Panc1 (cell line): ENCODE results near the gene PAX5. TPM values are rescaled to one million over a fixed set of nuclear protein-coding genes. Genes with fewer than 3 reads are reported as not detected.

Experiments used
- ATAC-seq: fragments of 200-7000 bp; cut with Tn5 transposase; 2 replicates; pipeline ENCODE4 v1.9.1; 2020; ENCODE audit warnings: mild to moderate bottlenecking, moderate library complexity
- BruUV-seq: library from RNA; stranded (reverse); fragments of 400-500 nt; replicated peaks from 2 replicates; lab custom pipeline; 2021; lab: Mats Ljungman, UMichigan
- CTCF ChIA-PET: fragments of 300-600 bp; sonication (Branson Sonifier 250); formaldehyde crosslinking; loops from one replicate; lab custom pipeline; 2022; ENCODE audit warnings: antibody characterized with exemption; lab: Charles Lee
- POLR2A ChIA-PET: fragments of 300-600 bp; sonication (Branson Sonifier 250); formaldehyde crosslinking; loops from one replicate; lab custom pipeline; 2022; ENCODE audit warnings: antibody characterized with exemption; lab: Charles Lee
- DNase-seq: peaks from one replicate; pipeline ENCODE4 v3.0.0-alpha.2; 2010; ENCODE audit warnings: low read depth, low spot score
- H3K27ac ChIP-seq: 2 replicates; pipeline ENCODE4 v1.5.1; 2011; ENCODE audit warnings: mild to moderate bottlenecking, low read length, inconsistent platforms
- H3K27me3 ChIP-seq: fragments of 200-500 bp; sonication (Bioruptor generic); 2 replicates; pipeline ENCODE4 v1.6.0; 2014; ENCODE audit warnings: low read length, inconsistent platforms; ENCODE audit not compliant: control insufficient read depth, insufficient read depth
- H3K36me3 ChIP-seq: fragments of 200-500 bp; sonication (Bioruptor generic); 2 replicates; pipeline ENCODE4 v1.5.1; 2014; ENCODE audit warnings: inconsistent platforms, mild to moderate bottlenecking, low read length, moderate library complexity; ENCODE audit not compliant: control insufficient read depth, insufficient read depth
- H3K4me1 ChIP-seq: 2 replicates; pipeline ENCODE4 v1.5.1; 2011; ENCODE audit warnings: inconsistent platforms, mild to moderate bottlenecking, low read length, moderate library complexity; ENCODE audit not compliant: control insufficient read depth, insufficient read depth
- H3K4me3 ChIP-seq, 2 experiments: 2 replicates each; pipeline ENCODE4 v1.5.1; 2011 to 2012; ENCODE audit warnings: low read depth in 2 of 2, low read length in 2 of 2, mild to moderate bottlenecking in 2 of 2, inconsistent platforms in 1 of 2, moderate library complexity in 1 of 2
- H3K9me3 ChIP-seq: fragments of 200-500 bp; sonication (Bioruptor generic); 2 replicates; pipeline ENCODE4 v1.5.1; 2014; ENCODE audit warnings: low read depth, mild to moderate bottlenecking, inconsistent platforms, low read length, moderate library complexity; ENCODE audit not compliant: control insufficient read depth, insufficient read depth
- POLR2AphosphoS5 ChIP-seq: IDR thresholded peaks from 2 replicates; pipeline ENCODE4 v1.6.1; 2012; ENCODE audit warnings: mild to moderate bottlenecking, low read depth, low read length, moderate library complexity
- SIN3A ChIP-seq: IDR thresholded peaks from 2 replicates; pipeline ENCODE4 v1.6.1; 2012; ENCODE audit warnings: low read depth, mild to moderate bottlenecking, low read length, moderate library complexity, borderline replicate concordance; ENCODE audit not compliant: insufficient read depth
- TCF7L2 ChIP-seq: IDR thresholded peaks from 2 replicates; pipeline ENCODE4 v1.6.1; 2011; ENCODE audit warnings: mild to moderate bottlenecking, low read depth, low read length, inconsistent platforms
- in situ Hi-C: cut with HindIII; loops from 2 replicates; pipeline ENCODE4 v1.10.0; 2016; ENCODE audit warnings: low sequenced_read_pairs, low pct_unique_long_range_greater_than_20kb
- intact Hi-C: fragments of 100-400 bp; cut with micrococcal nuclease; formaldehyde crosslinking; loops from one replicate; pipeline ENCODE4 v1.10.0; 2022; ENCODE audit not compliant: unreplicated experiment
- total RNA-seq: library from RNA; stranded (reverse); gene quantifications from one replicate; pipeline ENCODE4 v1.2.1, GENCODE V29; 2021; ENCODE audit not compliant: unreplicated experiment
- TF ChIP-seq, protein P1 (sequence below), 2 experiments: IDR thresholded peaks; 2 replicates each; pipeline ENCODE4 v1.6.1; 2011 to 2012; ENCODE audit warnings: low read depth in 2 of 2, control low read depth in 1 of 2, low read length in 1 of 2, mild to moderate bottlenecking in 1 of 2, moderate library complexity in 1 of 2; ENCODE audit not compliant: insufficient read depth in 1 of 2
- TF ChIP-seq, protein P2 (sequence below): fragments of 450-650 bp; IDR thresholded peaks from 2 replicates; pipeline ENCODE4 v1.5.1; 2017; ENCODE audit warnings: mild to moderate bottlenecking

Gene PAX5
- total RNA-seq, 1 experiment from 2014 or later: 0.39 TPM

DNA sequence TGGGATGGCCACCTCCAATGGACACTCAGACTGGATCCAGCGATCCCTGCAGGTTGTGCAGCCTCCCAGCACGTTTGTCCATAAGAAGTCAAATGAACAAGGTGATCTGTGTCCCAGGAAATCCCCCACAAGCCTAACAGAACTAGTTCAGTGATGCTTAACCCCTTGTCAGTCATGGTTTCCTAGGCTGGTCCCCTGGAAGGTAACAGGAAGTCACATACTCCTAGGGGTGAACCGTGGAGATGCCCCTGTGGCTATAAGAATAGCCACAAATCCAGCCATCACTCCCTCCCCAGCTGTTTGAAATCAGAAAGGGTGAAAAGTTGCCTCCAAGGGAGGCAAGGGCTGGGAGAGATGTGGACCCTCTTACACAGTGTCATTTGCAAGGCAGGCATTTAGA is 22.5 kb downstream of the PAX5 start:
- no peak for ATAC-seq
- H3K27me3 ChIP-seq: peaks cover 55% of the 10 kb centered on the region

DNA sequence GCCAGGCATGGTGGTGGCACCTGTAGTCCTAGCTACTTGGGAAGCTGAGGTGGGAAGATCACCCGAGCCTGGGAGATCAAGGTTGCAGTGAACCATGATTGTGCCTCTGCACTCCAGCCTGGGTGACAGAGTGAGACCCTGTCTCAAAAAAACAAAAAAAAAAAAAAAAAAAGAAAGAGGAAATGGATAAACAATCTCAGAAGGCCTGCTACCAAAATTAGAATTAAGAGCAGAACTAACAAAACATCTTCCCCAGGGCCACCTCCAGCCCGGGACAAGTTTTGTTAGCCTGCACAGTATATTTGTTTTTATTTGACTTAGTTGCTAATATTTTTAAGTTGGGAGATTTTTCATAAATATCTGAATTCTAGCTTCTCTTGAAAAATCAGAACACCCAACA is 23.1 kb downstream of the PAX5 start:
- H3K4me3 ChIP-seq: no peak overlapping the region
- no peaks in the 10 kb centered on the region for H3K4me1 ChIP-seq
- CTCF ChIA-PET: interaction anchor here (1.0 kb wide), 2 partner anchors 8 to 138 kb away, joined by 4 to 5 read pairs; no protein-coding TSS in a partner anchor
- no peaks in the 10 kb centered on the region for H3K36me3 ChIP-seq
- DNase-seq (no peak), ATAC-seq (no peak)
- POLR2A ChIA-PET: no interaction called here
- in situ Hi-C loops: no loop called here
- H3K27ac ChIP-seq: no peak overlapping the region
- no TSS peak for BruUV-seq
- H3K9me3 ChIP-seq: no peaks in the 10 kb centered on the region
- peaks cover 54% of the 10 kb centered on the region for H3K27me3 ChIP-seq
- TF ChIP-seq, protein P1, sequence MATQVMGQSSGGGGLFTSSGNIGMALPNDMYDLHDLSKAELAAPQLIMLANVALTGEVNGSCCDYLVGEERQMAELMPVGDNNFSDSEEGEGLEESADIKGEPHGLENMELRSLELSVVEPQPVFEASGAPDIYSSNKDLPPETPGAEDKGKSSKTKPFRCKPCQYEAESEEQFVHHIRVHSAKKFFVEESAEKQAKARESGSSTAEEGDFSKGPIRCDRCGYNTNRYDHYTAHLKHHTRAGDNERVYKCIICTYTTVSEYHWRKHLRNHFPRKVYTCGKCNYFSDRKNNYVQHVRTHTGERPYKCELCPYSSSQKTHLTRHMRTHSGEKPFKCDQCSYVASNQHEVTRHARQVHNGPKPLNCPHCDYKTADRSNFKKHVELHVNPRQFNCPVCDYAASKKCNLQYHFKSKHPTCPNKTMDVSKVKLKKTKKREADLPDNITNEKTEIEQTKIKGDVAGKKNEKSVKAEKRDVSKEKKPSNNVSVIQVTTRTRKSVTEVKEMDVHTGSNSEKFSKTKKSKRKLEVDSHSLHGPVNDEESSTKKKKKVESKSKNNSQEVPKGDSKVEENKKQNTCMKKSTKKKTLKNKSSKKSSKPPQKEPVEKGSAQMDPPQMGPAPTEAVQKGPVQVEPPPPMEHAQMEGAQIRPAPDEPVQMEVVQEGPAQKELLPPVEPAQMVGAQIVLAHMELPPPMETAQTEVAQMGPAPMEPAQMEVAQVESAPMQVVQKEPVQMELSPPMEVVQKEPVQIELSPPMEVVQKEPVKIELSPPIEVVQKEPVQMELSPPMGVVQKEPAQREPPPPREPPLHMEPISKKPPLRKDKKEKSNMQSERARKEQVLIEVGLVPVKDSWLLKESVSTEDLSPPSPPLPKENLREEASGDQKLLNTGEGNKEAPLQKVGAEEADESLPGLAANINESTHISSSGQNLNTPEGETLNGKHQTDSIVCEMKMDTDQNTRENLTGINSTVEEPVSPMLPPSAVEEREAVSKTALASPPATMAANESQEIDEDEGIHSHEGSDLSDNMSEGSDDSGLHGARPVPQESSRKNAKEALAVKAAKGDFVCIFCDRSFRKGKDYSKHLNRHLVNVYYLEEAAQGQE (IDR thresholded peaks at IDR 0.05; ENCODE audit: insufficient read depth in 1 of 2, low read depth in 2 of 2, low read length in 1 of 2): no peak
- no peak for TF ChIP-seq TCF7L2
- TF ChIP-seq POLR2AphosphoS5: no peak
- TF ChIP-seq, protein P2, sequence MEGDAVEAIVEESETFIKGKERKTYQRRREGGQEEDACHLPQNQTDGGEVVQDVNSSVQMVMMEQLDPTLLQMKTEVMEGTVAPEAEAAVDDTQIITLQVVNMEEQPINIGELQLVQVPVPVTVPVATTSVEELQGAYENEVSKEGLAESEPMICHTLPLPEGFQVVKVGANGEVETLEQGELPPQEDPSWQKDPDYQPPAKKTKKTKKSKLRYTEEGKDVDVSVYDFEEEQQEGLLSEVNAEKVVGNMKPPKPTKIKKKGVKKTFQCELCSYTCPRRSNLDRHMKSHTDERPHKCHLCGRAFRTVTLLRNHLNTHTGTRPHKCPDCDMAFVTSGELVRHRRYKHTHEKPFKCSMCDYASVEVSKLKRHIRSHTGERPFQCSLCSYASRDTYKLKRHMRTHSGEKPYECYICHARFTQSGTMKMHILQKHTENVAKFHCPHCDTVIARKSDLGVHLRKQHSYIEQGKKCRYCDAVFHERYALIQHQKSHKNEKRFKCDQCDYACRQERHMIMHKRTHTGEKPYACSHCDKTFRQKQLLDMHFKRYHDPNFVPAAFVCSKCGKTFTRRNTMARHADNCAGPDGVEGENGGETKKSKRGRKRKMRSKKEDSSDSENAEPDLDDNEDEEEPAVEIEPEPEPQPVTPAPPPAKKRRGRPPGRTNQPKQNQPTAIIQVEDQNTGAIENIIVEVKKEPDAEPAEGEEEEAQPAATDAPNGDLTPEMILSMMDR: no peak
- no peak for TF ChIP-seq SIN3A
- intact Hi-C loops: no loop called here

More for the DNA sequence above, 22.5 kb downstream of the PAX5 start:
- Histone ChIP-seq H3K36me3 (no peaks in the 10 kb centered on the region), H3K4me1 (no peaks in the 10 kb centered on the region), H3K4me3 (no peak overlapping the region), H3K27ac (no peak overlapping the region), H3K9me3 (no peaks in the 10 kb centered on the region)
- ChIA-PET POLR2A (no interaction called here), CTCF (no interaction called here)
- TF ChIP-seq TCF7L2: no peak
- TF ChIP-seq, protein P2: no peak
- TF ChIP-seq POLR2AphosphoS5: no peak
- no peak for TF ChIP-seq SIN3A
- TF ChIP-seq, protein P1 (IDR thresholded peaks at IDR 0.05; ENCODE audit: insufficient read depth in 1 of 2, low read depth in 2 of 2, low read length in 1 of 2): no peak
- intact Hi-C loops (no loop called here), in situ Hi-C loops (no loop called here)
- no TSS peak for BruUV-seq
- DNase-seq: no peak
